OCI-LY3 (cell line): ENCODE measurements around the gene CDPF1.

ENCODE experiments used
- H2AFZ ChIP-seq: fragments of 200-600, 300-600 bp; shearing (Covaris generic); 2 replicates; pipeline ENCODE4 v1.6.0; 2014; ENCODE audit warnings: antibody characterized with exemption, low read depth, low read length
- H3K27ac ChIP-seq: fragments of 200-600, 300-600 bp; sonication (generic); 2 replicates; pipeline ENCODE4 v1.5.1; 2014; ENCODE audit warnings: mild to moderate bottlenecking, low read length, moderate library complexity, mixed read lengths
- H3K27me3 ChIP-seq: fragments of 200-600, 300-600 bp; sonication (generic); 2 replicates; pipeline ENCODE4 v1.6.1; 2014; ENCODE audit warnings: low read depth, low read length, mixed read lengths
- H3K36me3 ChIP-seq: fragments of 200-600, 300-600 bp; sonication (generic); replicated peaks from 2 replicates; pipeline ENCODE3; 2014; ENCODE audit warnings: low read depth, low read length, mixed read lengths
- H3K4me1 ChIP-seq: fragments of 300-600, 200-600 bp; sonication (generic); 2 replicates; pipeline ENCODE4 v1.6.1; 2014; ENCODE audit warnings: low read length, mixed read lengths
- H3K4me2 ChIP-seq: fragments of 200-600, 300-600 bp; sonication (generic); 2 replicates; pipeline ENCODE4 v1.6.1; 2014; ENCODE audit warnings: low read length, mixed read lengths
- H3K4me3 ChIP-seq: fragments of 300-600, 200-600 bp; sonication (generic); 2 replicates; pipeline ENCODE4 v1.5.1; 2014; ENCODE audit warnings: antibody characterized with exemption, mild to moderate bottlenecking, low read length, moderate library complexity
- H3K79me2 ChIP-seq: fragments of 300-600, 200-600 bp; shearing (Covaris generic); 2 replicates; pipeline ENCODE4 v1.6.1; 2014; ENCODE audit warnings: mild to moderate bottlenecking, low read length, mixed read lengths
- H3K9ac ChIP-seq: fragments of 300-600, 200-600 bp; shearing (Covaris generic); 2 replicates; pipeline ENCODE4 v1.6.0; 2014; ENCODE audit warnings: mild to moderate bottlenecking, low read length, moderate library complexity
- H3K9me3 ChIP-seq: fragments of 200-600, 300-600 bp; shearing (Covaris generic); 2 replicates; pipeline ENCODE4 v1.6.1; 2014; ENCODE audit warnings: low read length, mixed read lengths; ENCODE audit not compliant: insufficient read depth
- H4K20me1 ChIP-seq: fragments of 200-600, 300-600 bp; sonication (generic); 2 replicates; pipeline ENCODE4 v1.6.1; 2016; ENCODE audit warnings: low read length, mixed read lengths; ENCODE audit not compliant: insufficient read depth
- EZH2phosphoT487 ChIP-seq: fragments of 200-600 bp; shearing (Covaris generic); IDR thresholded peaks from 2 replicates; pipeline ENCODE4 v1.6.1; 2018; ENCODE audit warnings: antibody characterized with exemption, mixed run types, low read depth
- TF ChIP-seq, protein P1 (sequence below): fragments of 200-600, 300-600 bp; sonication (generic); IDR thresholded peaks from 2 replicates; pipeline ENCODE4 v1.5.1; 2014; ENCODE audit warnings: antibody characterized with exemption, low read length, low read depth

CDPF1 gene

DNA sequence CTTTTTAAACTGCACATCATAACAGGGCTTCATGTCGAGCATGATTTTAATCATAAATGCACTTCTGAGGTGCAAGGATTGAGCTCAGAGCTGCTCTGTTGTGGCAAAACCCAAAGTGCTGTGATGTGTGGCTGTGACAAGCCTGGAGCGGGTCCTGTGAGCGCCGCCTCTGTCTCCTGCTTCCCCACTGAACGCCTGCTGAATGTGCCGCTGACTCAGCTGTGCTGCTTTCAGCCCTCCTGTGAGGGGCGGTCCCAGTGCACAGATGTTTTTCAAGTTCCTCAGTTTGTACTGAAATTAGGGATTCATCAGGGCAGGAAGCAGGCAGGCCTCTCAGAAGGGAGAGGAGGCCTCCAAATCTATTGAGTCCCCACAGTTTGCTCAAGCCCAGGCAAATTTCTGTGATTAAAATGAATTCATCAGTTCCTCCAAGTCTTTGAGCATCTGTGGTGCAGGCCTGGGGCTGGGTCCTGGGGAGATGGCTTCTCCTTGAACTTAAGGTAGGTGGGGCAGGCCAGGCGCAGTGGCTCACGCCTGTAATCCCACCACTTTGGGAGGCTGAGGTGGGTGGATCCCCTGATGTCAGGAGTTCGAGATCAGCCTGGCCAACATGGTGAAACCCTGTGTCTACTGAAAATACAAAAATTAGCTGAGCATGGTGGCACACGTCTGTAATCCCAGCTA is 43.6 kb upstream of the CDPF1 start:
- H3K9ac ChIP-seq = no peak overlapping the region
- H4K20me1 ChIP-seq = no peaks in the 10 kb centered on the region
- peaks cover 25% of the 10 kb centered on the region for H3K79me2 ChIP-seq
- H3K27me3 ChIP-seq = no peaks in the 10 kb centered on the region
- peaks cover 16% of the 10 kb centered on the region for H3K4me1 ChIP-seq
- H3K36me3 ChIP-seq = peaks cover 8% of the 10 kb centered on the region
- H3K4me3 ChIP-seq = no peak overlapping the region
- H2AFZ ChIP-seq = no peak overlapping the region
- TF ChIP-seq, protein P1, sequence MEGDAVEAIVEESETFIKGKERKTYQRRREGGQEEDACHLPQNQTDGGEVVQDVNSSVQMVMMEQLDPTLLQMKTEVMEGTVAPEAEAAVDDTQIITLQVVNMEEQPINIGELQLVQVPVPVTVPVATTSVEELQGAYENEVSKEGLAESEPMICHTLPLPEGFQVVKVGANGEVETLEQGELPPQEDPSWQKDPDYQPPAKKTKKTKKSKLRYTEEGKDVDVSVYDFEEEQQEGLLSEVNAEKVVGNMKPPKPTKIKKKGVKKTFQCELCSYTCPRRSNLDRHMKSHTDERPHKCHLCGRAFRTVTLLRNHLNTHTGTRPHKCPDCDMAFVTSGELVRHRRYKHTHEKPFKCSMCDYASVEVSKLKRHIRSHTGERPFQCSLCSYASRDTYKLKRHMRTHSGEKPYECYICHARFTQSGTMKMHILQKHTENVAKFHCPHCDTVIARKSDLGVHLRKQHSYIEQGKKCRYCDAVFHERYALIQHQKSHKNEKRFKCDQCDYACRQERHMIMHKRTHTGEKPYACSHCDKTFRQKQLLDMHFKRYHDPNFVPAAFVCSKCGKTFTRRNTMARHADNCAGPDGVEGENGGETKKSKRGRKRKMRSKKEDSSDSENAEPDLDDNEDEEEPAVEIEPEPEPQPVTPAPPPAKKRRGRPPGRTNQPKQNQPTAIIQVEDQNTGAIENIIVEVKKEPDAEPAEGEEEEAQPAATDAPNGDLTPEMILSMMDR = no peak
- TF ChIP-seq EZH2phosphoT487 = no peak
- no peak overlapping the region for H3K27ac ChIP-seq
- H3K4me2 ChIP-seq = no peak overlapping the region
- H3K9me3 ChIP-seq = no peaks in the 10 kb centered on the region

DNA sequence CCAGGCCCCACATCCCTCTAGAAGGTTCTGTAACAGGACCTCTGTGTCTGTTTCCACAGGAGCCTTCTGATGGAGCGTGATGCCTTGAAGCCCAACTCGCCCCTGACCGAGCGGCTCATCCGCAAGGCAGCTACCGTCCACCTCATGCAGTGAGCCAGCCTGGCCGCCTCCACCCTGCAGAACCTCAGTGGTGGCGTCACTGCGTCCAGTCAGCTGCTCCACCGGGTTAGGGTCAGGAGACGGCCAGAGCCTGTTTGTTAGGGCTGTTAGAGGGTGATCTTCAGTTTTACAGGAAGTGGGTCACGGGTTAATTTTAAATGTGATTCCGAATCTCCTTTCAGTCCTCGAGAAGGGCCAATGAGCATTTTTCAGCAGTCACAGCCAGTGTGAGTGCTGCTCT is 42.6 kb upstream of the CDPF1 start:
- Histone ChIP-seq H3K27ac (no peak overlapping the region), H3K4me3 (no peak overlapping the region), H3K9ac (no peak overlapping the region), H2AFZ (no peak overlapping the region), H3K36me3 (peaks cover 5% of the 10 kb centered on the region), H3K27me3 (no peaks in the 10 kb centered on the region), H4K20me1 (no peaks in the 10 kb centered on the region), H3K4me1 (peaks cover 15% of the 10 kb centered on the region), H3K9me3 (no peaks in the 10 kb centered on the region), H3K4me2 (no peak overlapping the region), H3K79me2 (peaks cover 15% of the 10 kb centered on the region)
- TF ChIP-seq, protein P1 = no peak
- TF ChIP-seq EZH2phosphoT487 = no peak

DNA sequence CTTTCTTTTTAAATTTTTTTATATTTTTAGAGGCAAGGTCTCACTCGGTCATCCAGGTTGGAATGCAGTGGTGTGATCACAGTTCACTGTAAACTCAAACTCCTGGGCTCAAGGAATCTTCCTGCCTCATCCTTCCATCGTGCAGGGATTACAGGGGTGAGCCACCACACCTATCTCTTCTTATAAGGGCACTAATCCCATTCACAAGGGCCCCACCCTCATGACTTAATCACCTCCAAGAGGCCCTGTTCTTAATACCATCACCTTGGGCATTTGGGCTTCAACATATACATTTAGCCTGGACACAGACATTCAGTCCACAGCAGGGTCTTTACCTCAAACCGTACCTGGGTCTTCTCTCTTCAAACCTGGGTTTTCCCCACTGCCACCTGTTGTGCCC is 42.1 kb upstream of the CDPF1 start:
- Histone ChIP-seq H2AFZ (no peak overlapping the region), H3K9me3 (no peaks in the 10 kb centered on the region), H3K36me3 (peaks cover 5% of the 10 kb centered on the region), H3K4me2 (no peak overlapping the region), H4K20me1 (no peaks in the 10 kb centered on the region), H3K4me3 (no peak overlapping the region), H3K27ac (no peak overlapping the region), H3K4me1 (peaks cover 11% of the 10 kb centered on the region; the same call in 1 of the 2 replicates), H3K79me2 (peaks cover 10% of the 10 kb centered on the region), H3K9ac (no peak overlapping the region), H3K27me3 (no peaks in the 10 kb centered on the region)
- TF ChIP-seq, protein P1 = no peak
- TF ChIP-seq EZH2phosphoT487 = no peak

DNA sequence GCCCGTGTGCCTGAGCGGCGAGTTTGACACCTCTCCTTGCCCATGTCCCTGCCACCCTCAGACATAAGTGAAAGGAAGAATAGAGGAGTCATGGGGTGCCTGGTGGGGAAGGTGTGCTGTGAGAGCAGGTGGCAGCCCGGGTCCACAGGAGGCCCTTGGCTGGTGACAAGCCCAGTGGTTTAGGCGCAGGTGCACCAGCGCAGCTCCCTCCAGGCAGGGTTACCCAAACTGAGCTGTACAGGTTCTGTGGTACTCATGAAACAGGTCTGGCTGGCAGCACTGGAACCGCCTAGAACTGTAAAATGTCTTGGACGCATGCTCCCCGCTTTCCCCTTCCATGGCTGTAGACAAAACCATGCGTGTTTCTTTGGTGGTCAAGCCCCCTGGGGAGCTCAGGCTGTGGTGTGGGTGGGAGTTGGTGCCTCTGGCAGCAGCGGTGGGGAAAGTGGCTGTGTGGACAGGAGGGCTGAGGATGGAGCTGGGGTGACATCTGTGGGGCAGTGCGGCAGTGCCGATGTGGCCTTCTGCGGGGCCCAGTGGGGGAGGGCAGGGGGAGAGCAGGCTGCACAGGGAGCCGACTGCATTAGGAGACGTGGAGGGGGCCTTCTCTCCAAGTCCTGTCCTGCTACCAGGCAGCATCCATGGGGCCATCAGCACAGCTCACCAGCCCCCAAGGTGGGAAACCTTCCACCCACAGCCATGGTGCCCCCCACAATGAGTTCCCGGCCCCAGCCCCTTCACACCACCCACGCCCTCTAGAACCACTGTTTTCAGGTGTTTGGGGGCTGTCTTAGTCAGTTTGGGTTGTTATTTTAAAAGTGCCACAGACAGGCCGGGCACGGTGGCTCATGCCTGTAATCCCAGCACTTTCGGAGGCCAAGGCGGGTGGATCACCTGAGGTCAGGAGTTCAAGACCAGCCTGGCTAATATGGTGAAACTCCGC is 41.0 kb upstream of the CDPF1 start:
- Histone ChIP-seq H3K9me3 (no peaks in the 10 kb centered on the region), H3K27me3 (no peaks in the 10 kb centered on the region), H3K4me2 (no peak overlapping the region), H3K4me1 (peaks cover 11% of the 10 kb centered on the region; the same call in 1 of the 2 replicates), H4K20me1 (no peaks in the 10 kb centered on the region), H3K36me3 (peaks cover 5% of the 10 kb centered on the region), H3K79me2 (peaks cover 5% of the 10 kb centered on the region; the same call in 1 of the 2 replicates), H2AFZ (no peak overlapping the region), H3K9ac (no peak overlapping the region), H3K4me3 (no peak overlapping the region), H3K27ac (no peak overlapping the region)
- TF ChIP-seq, protein P1 = no peak
- no peak for TF ChIP-seq EZH2phosphoT487
